ENCODE results near the gene SP6.

SP6 gene

DNA sequence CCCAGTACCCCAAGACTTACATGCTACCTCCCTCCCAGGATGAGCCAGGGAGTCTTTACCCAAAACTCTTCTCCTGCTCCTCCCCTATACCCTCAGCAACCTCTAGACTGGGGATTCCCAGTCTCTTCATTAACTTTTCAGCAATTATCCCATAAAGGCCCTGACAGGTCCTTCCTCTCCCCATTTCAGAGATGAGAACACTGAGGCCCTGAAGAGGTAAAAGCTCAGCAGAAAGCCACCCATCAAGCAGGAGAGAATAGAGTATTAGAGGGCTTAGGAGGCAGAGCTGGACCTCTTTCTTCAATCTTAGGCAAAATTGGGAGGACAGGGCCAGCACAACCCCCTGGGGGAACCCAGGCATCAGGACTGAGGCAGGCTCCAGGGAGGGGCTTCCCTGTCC, 5.9 kb upstream of the SP6 start:
- no peak overlapping the region for H3K27ac ChIP-seq
- H3K27me3 ChIP-seq (ENCODE audit: control insufficient read depth, insufficient read depth, low read length), result no peaks in the 10 kb centered on the region
- H3K4me3 ChIP-seq (ENCODE audit: low read depth, low read length), result no peak overlapping the region
- H3K79me2 ChIP-seq, result no peaks in the 10 kb centered on the region
- no peak overlapping the region for H2AFZ ChIP-seq
- no peaks in the 10 kb centered on the region for H3K9me3 ChIP-seq (ENCODE audit: control insufficient read depth, low read length)
- TF ChIP-seq, protein P1, sequence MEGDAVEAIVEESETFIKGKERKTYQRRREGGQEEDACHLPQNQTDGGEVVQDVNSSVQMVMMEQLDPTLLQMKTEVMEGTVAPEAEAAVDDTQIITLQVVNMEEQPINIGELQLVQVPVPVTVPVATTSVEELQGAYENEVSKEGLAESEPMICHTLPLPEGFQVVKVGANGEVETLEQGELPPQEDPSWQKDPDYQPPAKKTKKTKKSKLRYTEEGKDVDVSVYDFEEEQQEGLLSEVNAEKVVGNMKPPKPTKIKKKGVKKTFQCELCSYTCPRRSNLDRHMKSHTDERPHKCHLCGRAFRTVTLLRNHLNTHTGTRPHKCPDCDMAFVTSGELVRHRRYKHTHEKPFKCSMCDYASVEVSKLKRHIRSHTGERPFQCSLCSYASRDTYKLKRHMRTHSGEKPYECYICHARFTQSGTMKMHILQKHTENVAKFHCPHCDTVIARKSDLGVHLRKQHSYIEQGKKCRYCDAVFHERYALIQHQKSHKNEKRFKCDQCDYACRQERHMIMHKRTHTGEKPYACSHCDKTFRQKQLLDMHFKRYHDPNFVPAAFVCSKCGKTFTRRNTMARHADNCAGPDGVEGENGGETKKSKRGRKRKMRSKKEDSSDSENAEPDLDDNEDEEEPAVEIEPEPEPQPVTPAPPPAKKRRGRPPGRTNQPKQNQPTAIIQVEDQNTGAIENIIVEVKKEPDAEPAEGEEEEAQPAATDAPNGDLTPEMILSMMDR (IDR thresholded peaks at IDR 0.05), result no peak
- H3K9ac ChIP-seq, result no peak overlapping the region
- no peak overlapping the region for H3K4me2 ChIP-seq (ENCODE audit: low read length)
- no peaks in the 10 kb centered on the region for H3K4me1 ChIP-seq
- H3K36me3 ChIP-seq (ENCODE audit: control insufficient read depth, insufficient read depth, low read length), result no peaks in the 10 kb centered on the region

DNA sequence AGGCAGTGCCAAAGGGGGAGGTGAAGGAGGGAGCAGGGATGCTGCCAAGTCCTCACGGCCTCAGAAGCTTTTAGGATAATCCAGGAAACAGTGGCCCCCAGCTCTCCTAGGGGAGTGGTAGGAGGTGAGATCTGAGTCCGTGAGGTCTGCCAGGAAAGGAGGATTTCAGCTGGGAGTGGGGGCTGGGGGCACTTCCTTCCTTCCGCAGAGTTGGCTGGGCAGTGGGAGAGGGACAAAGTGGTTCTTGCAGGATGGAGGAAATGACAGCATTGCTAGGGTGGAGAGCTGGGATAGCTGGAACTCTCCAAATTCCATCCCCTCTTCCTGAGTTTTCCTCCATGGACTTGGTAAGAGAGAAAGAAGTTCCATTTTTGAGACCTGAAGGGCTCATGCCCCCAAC, 4.8 kb upstream of the SP6 start:
- Histone ChIP-seq H3K36me3 (ENCODE audit: control insufficient read depth, insufficient read depth, low read length) (no peaks in the 10 kb centered on the region), H3K27me3 (ENCODE audit: control insufficient read depth, insufficient read depth, low read length) (no peaks in the 10 kb centered on the region), H3K4me3 (ENCODE audit: low read depth, low read length) (no peak overlapping the region), H3K4me1 (no peaks in the 10 kb centered on the region), H3K27ac (no peak overlapping the region), H2AFZ (no peak overlapping the region), H3K9ac (no peak overlapping the region), H3K4me2 (ENCODE audit: low read length) (no peak overlapping the region), H3K9me3 (ENCODE audit: control insufficient read depth, low read length) (no peaks in the 10 kb centered on the region), H3K79me2 (no peaks in the 10 kb centered on the region)
- TF ChIP-seq, protein P1 (IDR thresholded peaks at IDR 0.05), result no peak

DNA sequence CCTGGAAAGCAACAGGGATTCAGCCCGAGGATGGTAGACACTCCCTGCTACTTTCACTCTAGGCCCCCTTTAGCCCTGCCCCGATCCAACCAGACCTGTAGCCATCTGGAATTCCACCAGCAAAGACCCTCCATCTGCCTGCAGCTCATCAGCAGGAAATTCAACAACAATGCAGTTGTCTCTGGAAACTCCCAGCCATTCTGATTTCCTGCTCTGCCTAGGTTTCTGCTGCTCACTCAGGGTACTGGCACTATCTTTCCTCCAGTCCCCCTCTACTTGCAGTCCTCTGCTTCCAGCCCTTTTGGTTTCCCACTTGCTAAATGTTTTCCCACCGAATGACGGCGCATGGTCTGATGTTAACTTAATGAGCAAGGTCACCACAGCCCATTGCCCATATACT, 2.7 kb upstream of the SP6 start:
- TF ChIP-seq, protein P1 (IDR thresholded peaks at IDR 0.05), result no peak
- H3K9me3 ChIP-seq (ENCODE audit: control insufficient read depth, low read length), result no peaks in the 10 kb centered on the region
- no peaks in the 10 kb centered on the region for H3K79me2 ChIP-seq
- no peaks in the 10 kb centered on the region for H3K4me1 ChIP-seq
- H3K27ac ChIP-seq, result no peak overlapping the region
- H3K36me3 ChIP-seq (ENCODE audit: control insufficient read depth, insufficient read depth, low read length), result no peaks in the 10 kb centered on the region
- H3K27me3 ChIP-seq (ENCODE audit: control insufficient read depth, insufficient read depth, low read length), result no peaks in the 10 kb centered on the region
- no peak overlapping the region for H2AFZ ChIP-seq
- H3K9ac ChIP-seq, result no peak overlapping the region
- H3K4me2 ChIP-seq (ENCODE audit: low read length), result no peak overlapping the region
- no peak overlapping the region for H3K4me3 ChIP-seq (ENCODE audit: low read depth, low read length)

DNA sequence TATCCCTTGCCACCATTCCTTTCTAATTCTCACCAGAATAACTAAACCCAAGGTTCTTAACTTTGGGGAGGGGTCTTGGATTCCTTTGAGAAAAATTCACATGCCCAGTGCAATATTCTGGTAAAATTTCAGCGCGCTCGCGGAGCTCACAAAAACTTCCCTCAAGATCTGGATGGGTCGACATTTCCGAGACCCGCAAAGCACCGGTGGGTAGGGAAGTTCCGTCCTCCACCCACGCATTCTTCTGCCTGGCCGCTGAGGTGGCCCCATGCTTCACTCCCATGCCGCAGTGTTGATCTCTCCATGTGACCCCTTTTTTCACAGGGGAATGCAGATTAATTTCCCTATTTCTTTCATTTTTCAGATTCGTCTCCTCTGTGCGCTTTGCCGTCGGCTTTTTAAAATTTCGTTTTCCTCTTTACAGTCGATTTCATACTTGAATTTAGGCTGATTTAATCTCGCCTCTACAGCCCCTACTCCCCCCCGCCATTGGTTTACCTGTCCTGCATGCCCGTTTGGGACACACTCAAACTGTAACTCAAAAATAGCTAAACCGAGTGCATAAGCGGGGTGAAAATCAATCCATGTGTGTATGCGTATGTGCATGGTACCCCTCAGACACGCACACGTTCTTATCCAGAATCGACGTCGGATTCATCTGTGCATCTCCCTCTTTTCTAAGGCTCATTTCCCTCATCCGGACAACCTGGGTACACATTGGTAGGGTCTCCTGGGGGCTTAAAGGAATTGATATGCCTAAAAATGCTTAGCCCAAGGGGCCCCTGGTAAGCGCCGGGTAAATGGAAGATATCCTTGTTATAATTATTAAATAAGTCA, 1.4 kb upstream of the SP6 start:
- Histone ChIP-seq H3K27ac (no peak overlapping the region), H3K4me3 (ENCODE audit: low read depth, low read length) (no peak overlapping the region), H3K79me2 (peaks cover 2% of the 10 kb centered on the region), H2AFZ (no peak overlapping the region), H3K9ac (no peak overlapping the region), H3K27me3 (ENCODE audit: control insufficient read depth, insufficient read depth, low read length) (no peaks in the 10 kb centered on the region), H3K9me3 (ENCODE audit: control insufficient read depth, low read length) (no peaks in the 10 kb centered on the region), H3K4me2 (ENCODE audit: low read length) (no peak overlapping the region), H3K4me1 (no peaks in the 10 kb centered on the region), H3K36me3 (ENCODE audit: control insufficient read depth, insufficient read depth, low read length) (no peaks in the 10 kb centered on the region)
- TF ChIP-seq, protein P1 (IDR thresholded peaks at IDR 0.05), result no peak

DNA sequence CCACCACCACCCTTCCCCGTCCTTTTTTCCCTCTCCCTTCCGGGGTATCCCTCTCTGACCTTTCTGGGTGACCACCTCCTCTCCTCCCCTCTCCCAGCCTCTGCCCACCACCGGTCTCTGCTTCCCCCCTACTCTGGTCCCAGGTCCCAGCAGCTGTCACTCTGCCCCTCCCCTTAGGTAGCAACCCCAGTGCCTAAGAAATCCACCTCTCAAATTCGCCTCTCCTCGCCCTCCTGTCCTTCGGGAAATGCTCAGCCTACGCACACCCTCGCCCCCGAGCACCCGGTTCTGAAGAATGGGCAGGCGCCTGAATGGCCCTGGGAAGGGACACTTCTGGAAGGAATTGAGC, 775 bp upstream of the SP6 start:
- Histone ChIP-seq H3K4me1 (no peaks in the 10 kb centered on the region), H3K9ac (no peak overlapping the region), H3K27ac (no peak overlapping the region), H3K4me2 (ENCODE audit: low read length) (no peak overlapping the region), H2AFZ (no peak overlapping the region), H3K9me3 (ENCODE audit: control insufficient read depth, low read length) (no peaks in the 10 kb centered on the region), H3K27me3 (ENCODE audit: control insufficient read depth, insufficient read depth, low read length) (no peaks in the 10 kb centered on the region), H3K4me3 (ENCODE audit: low read depth, low read length) (no peak overlapping the region), H3K79me2 (peaks cover 2% of the 10 kb centered on the region), H3K36me3 (ENCODE audit: control insufficient read depth, insufficient read depth, low read length) (no peaks in the 10 kb centered on the region)
- TF ChIP-seq, protein P1 (IDR thresholded peaks at IDR 0.05), result no peak

Data from parathyroid adenoma (tissue), 2 donors.